ENCODE data around the gene KCNAB1.
A peak's percentile ranks its signal among the peaks of the same experiment; 100 is the strongest.

The KCNAB1 gene

DNA sequence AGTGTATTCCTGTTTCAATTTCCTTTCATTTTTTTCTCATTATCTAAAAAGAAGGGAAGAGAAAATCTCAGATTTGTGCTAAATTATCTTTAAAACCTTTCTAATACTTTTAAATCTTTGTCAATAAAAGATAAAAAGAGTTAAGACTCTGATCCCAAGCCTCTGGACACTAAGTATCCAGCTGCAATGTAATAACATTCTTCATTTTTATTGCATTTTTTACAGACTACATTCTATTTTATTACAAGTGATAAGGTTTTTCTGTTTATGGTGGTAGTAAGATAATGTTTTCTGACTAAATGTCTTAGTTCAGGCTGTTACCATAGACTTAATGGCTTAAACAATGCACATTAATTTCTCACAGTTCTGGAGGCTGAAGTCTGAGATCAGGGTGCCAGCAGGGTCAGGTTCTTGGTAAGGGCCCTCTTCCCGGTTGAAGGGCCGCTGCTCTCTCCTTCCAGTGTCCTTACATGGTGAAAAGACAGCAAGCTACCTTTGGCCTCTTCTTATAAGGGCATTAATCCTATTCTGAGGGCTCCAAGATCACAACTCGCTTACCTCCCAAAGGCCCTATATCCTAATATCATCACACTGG lies 19.7 kb downstream of the KCNAB1 start:
- no peak for DNase-seq

DNA sequence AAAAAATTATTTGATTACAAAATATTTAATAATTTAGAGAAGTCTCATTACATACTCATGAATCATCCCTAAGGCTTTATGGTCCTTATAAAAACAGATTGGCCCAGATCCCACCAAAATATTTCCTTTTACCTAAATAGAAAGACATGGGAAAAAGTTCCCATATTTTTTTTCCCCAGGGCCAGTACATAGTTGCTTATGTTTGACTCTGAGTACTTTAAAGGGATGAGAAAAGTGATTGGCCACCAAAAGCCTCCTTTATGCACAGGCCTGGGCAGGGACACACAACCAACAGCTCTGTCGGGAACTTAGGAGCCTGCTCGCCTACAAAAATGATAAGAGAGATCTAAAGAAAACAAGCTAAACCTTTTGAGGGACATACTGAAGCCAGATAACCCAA lies 22.3 kb downstream of the KCNAB1 start:
- DNase-seq = no peak

DNA sequence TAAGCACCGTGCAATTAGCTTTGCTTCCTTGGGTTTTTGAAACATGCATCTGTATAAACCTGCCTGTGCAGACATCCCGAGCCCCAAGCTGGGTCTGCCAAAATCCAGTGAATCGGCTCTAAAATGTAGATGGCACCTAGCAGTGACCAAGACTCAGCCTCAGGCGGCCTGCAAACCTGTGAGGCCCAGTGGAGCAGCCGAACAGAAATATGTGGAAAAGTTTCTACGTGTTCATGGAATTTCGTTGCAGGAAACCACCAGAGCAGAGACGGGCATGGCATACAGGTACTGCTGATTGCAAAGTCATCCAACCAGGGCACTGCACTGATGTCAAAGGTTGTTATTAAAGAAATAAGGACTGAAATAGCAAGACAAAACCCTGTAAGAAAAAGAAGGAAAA lies 22.8 kb downstream of the KCNAB1 start:
- no peak for DNase-seq

DNA sequence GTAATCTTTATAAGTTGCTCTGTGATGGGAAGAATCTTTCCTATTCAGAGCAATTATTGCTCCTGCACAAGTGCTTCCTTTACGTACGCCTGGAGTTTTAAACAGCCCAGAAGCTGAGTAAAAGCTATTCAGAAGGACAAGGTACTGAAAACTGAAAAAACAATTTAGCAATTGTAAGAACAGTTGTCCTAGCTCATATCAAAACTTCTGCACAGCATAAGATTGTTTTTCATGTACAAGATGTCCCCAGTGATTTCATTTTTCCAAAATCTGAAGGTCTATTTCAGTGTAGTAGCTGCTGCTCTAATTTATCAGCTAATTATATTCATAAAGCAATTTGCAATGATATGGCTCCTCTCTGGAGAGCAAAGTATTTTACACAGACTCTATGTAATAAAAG lies 23.7 kb downstream of the KCNAB1 start:
- DNase-seq = no peak

DNA sequence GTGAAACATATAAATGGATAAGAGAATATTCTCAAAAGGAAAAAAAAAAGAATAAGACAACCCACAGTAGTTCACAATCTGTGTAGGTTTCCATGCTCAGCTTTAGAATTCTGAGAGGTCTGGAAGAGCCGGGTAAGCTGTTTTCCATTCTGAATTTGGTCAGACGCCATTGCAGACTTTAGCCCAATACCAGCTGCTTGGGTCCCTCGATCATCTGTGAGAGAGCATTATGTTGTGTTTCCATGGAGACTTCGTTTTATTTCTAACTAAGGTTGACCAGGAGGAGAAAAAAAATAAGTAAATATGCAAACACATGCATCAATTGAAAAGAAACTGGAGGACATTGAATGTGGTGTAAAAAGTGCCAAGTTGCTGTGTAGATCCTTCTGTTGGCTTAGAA lies 25.5 kb downstream of the KCNAB1 start:
- DNase-seq = no peak

DNA sequence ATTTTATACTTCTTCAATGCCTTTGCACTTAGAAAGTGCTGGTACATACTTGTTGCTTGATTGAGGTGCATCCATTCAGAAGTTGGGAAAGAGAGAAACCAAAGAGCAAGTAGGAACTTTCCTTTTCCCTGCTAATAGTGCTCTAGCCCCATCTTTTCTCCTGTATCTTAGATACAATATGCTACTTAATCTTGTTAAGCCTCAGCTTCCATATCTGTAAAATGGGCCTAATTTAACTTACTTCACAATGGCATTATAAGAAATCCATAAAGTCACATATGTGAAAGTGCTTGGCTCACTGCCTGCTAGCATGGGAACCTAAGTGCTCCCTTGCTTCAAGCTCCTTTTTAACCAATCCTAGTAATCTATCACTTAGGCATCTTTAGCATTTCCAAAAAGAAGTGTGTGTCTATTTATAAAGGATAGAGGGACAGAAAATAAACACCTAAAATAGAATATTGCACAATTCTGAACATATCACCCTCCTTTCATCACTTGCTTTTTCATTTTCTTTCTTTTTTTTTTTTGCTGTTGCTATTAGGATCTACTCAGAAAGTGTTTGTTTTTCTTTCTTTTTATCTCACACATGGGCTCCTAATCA lies 28.1 kb downstream of the KCNAB1 start:
- no peak for DNase-seq

DNA sequence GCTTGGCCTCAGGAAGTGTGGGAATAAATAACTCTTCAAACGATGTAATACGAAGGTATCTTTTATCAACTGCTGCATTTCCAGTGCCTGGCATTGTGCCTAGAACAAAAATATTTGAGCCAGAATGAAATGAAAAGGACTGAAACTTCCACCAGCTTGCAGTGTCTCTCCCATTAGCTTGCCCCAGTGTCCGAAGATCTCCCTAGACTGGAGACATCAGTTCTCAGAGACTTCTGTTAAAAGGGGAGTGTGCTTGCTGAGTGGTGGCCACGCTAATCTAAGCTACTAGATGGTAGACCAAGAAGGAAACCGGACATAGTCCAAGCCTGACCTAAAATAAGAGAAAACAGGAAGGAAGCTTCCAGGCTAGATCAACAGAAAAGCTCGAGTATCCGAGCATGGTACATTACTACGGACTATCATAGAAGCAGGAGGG lies 28.6 kb downstream of the KCNAB1 start:
- DNase-seq = no peak

DNA sequence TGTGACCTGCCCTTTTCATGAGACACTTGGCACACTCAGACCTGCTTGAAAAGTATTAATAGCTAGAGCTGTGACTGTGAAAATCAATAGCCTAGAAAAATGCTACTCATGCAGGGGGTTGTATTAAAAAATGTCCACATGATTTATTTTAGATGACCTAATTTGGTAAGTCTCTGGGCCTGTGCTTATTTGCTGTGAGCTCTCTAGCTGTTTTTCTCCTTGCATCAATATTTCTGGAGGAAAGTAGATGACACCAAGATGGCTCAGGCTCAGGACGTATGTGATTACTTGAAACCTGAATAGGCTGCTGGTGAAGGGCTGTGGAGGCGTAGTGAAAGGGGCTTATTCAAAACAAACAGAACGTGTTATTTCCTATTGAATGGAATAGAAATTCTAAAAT lies 29.5 kb downstream of the KCNAB1 start:
- DNase-seq = no peak

DNA sequence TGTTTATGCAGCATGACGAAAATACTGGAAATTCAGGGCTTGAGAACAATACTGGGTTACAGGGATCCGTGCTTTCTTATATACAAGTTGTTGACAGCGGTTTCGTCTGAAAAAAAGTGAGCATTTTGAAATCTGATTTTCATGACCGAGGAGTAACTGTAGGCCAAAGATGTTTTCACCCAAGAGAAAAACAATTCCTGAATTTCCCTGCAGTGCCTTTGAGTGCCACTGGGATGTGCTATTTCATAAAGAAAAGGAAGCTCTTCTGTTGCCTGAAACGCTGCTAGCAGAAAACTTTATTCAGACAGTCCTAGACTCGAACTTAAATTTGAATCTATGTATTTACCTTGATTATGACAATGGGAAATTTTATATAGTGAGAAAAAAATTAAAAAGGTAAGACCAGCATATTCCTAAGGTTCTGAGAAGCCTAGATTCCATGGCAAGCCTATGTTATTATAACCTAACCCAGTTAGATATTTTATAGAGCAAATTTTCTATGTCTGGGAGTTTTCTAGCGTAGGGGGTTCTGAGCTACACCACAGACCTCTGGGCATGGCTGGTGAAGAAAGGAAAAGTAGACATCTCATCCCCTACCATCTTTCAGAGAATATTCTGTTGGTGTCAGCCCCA lies 30.2 kb downstream of the KCNAB1 start:
- DNase-seq = peak in 3 of 5 experiments; percentile 8 to 37 (median 15)

DNA sequence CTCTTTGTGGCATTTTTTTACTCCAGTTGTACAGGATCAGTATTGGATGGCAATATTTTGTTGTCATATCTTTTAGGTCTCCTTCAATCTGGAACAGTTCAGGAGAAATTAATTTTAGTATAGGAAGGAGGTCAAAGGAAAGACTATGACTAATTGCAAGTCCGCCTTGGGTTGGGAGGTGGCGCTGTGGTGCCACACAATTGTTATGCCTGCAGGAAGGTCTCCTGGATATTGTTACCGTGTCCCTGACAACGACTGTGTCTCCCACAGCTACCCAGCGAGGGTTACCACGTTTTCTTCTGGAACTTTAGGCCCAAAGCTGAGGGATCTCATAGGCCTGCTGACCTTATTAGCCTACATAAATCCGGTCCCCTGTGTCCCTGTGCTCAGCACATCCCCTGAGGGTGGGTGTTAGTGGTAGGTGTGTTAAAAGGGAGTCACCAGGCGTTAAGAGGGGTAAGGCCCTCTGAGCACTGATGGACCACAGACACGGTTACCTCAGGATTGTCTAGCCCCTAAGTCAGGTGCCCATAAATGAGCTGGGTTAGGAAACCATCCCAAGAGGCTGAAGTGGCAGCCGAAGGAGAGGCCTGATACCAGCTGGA lies 31.5 kb downstream of the KCNAB1 start:
- peak; percentile 14 to 56 (median 20) for DNase-seq

DNA sequence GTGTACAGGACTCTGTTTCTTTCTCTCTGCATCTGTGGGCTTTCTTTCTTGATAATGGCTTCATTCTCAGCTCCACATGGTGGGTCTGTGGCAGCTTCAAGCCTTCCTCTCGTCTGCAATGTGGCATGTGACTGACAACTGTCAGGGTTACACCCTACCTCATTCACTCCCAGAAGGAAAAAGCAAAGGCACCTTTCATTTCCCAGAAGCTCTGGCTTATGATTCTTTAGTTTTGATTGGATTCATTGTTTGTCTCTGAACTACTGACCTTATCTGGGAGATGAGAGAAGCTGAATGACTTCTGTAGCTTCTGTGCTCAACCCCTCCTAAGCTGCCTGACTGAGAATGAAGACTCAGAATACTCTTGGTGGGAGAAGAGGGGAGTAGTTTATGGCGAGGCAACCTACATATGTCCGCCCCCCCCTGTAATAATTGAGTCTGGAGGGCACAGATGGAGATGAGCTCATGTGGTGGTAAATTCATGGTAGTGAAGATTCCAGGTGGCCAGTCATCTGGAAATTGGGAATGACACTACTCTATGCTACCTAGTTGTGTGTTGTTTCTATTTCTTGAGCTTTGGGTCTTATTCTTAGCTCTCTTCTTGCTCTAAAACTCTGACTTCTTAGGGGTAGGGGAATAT lies 38.4 kb downstream of the KCNAB1 start:
- no peak for DNase-seq

DNA sequence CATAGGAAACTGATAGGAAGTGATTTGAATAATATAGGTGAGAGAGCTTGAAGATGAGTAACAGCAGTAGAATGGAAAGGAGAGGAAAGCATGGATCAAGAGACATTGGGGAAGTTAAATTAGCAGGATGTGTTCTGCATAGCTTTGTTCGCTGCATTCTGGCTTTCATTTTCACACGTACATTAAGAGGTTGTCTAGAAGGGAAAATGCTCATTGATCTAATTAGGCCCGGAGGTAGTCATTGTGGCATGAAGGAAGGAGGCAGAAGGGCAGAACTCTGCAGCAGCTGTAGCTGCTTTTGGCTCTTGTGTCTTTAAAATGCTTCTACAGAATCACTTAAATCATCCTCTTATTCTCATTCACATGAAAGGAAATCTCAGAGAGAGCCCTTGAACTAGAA lies 40.3 kb downstream of the KCNAB1 start:
- DNase-seq = peak in 2 of 5 experiments; percentile 8 to 54

DNA sequence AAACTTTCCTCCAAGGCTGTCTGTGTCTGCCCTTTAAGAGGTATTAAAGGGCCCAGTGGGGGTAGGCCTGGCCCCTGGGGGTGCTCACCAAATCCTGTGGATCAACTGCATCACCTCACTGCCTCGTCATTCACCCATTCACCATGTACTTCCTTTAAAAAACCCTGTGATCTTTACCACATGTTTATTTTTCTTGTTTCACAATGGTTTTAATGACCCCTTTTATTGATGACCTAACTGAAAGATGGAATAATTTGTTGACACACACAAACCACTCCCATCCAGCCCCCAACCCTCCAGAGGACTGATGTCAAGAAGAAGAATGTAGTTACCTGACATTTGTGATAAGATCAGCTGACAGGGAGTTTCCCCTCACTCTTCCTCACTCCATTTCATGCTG lies 40.8 kb downstream of the KCNAB1 start:
- peak in 2 of 5 experiments; percentile 7 to 51 for DNase-seq

DNA sequence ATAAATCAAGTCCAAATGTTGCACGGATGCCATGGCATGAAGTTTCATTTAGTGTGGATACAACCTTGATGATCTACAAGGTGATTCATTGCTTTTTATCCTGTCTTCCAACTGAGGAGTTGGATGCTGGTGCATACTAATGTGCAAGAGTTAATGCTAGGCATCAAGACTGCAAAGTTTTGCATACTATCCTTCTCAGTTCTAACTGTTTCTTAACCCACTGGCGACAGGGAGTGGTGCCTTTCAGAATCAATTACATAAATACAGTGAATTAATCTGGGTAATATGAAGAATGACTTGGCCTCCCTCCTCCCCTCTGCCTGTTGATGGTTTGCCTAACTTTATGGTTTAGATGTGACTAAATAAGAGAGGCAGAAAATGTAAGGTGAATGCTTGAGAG lies 43.5 kb downstream of the KCNAB1 start:
- DNase-seq = no peak

DNA sequence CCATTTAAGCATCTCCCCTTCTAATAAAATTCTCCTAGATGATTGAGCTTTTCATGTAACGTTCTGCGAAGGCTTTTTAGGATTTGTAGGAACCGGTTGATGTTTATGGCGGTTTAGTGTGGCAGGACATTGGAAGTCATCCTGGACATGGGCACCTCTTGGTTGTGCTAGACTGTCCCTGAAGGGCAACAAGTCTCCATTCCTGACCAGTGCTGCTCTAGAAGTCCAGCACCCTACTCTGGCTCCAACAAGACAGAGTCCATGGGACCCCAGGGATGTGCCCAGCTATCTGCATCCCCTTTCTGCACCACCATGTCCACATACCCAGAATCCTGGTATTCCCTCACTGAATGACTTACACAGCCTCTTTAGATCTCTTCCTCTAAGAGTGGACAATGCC lies 46.4 kb downstream of the KCNAB1 start:
- DNase-seq = no peak

DNA sequence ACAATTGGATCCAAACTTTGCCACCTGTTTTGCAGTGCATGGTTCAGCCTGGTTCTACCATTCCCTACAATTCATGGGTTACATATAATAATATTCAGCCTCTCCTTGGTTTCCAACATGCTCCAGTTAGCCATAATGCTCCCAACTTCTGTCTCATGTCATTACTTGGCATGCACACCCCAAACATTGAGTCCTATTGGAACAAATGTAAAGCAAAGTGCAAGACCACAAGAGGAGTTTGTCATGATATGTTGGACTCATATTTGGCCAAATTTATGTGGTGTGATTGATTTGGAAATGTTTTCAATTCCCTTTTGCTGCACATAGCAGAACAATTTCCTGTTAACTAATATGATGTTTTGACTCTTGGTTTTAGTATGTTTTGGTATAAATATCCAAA lies 50.2 kb downstream of the KCNAB1 start:
- no peak for DNase-seq

DNA sequence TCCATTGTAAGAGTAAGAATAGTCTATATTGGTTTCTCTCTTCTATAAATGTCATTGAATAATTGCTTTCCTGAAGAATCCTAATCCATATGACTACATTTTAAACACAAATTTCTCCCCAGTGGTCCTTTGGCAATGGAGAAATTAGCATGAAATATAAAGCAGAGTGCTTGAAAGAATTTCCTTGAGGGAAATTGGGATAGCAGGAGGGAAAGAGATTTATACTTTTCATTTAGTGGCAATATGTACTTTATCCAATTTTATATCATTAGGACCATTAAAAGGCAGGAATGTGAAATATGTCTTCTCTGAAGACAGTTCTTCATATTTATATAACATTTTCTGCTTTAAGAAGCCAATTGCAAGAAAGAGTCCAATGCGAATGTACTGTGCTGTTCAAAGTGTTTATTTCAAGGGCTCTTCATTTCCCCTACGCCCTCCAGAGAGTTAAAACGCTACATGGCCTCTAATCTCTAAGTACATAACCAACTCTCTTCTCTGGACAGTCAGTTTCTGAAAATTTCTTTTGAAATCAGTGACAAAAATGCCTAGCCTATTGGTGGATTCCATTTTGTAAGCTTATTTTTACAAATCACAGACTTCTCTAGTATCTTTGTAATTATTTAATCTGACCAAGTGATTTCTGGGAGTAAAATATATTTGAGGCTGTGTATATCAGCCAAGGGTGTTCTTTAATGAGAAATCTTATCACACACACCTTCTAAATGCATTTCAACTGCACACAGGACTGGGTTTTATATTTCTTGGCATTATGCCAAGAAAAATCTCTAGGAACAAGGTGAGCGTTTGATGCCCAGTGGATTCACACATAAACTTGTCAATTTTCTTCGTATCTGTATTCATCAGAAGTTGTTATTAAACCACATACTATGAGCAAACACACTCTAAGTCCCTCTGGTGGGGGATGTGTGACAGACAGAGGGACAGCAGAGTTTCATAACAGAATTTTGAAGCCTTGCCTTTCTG lies 51.2 kb downstream of the KCNAB1 start:
- no peak for DNase-seq

DNA sequence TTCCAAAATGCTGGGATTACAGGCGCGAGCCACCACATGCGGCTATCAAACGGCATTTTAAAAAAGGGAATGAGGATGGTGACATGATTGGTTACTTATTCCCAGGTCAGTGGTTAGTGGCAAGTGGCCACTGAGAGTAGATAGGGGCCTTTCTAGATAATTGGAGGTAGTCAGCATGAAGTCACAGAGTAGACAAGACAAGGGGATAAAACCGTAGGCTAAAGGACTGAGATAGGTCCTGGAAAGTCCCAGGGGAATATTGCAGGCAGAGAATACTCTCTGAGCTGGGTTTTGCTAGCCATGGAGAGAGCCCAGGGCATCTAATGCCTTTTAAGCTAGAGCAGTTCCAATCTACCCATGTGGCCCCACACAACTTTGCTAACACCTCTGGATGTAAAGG lies 52.2 kb downstream of the KCNAB1 start:
- no peak for DNase-seq

DNA sequence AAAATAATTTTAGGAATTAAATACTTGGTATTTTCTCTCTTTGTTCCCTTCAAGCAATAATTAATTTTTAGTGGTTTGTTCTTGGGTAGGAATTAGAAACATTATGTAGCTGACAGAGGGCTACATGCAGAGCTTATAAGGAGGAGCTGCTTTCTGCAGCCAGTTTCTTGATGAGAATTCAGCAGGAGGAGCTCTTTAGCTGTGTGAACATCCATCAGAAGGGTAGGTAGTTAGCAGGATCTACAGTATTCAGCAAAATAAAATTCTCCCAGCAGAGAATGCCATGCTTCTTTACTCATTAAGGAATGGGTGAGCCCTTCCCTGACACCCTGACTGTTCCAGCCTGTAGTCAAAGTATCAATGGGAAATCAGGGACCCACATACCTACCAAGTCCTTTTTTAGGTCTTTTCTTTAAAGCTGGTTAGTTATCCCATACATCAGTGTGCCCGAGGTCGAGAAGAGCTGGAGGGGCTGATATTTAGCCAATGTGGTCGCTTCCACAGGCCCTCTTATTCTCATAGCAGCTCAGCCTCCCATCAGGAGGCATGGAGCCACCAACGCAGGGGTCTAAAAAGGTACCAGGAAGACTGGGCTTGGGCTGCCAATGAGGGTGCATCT lies 54.0 kb downstream of the KCNAB1 start:
- no peak for DNase-seq

DNA sequence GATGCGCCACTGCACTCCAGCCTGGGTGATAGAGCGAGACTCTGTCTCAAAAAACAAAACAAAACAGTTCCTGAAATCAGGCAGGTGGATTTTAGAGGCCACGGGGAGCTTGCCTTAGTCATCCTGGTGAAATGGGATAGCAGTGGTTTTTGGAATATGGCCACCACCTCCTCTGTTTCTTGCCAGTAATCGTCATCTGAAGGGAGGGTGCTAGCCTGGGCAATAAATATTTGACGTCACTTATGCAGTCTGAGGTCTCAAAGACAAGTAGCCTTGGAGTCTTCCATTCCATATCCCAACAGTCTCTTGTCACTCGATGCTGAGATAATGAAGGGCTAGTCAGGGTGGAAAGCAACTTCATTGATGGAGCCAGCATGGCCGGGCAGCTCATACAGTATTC lies 55.2 kb downstream of the KCNAB1 start:
- DNase-seq = no peak

DNA sequence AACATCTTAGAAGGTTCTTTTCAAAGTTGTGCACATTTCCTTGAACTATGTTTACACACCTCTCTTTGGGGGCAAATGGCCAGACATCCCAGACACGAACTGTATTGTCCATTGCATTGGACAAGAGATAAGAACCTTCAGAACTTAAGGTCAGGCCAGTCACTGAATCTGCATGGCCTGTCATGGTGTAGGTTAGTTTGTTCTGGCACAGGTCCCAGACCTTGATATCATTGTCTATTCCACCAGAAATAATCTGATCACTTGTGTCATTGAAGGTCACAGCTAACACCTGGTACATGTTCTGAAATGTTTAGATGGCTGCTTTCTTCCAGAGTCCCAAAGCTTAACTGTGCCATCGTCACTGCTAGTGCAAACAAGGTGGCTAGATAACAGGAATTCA lies 55.7 kb downstream of the KCNAB1 start:
- no peak for DNase-seq

Data from T-helper 2 cell (primary cell).